HG03565 (cell line): ENCODE data around the gene SLC18A2.

Source experiments
- ATAC-seq: cut with Tn5 transposase; IDR thresholded peaks from one replicate; pipeline ENCODE4 v1.9.1; 2021; ENCODE audit warnings: mild to moderate bottlenecking, moderate library complexity; ENCODE audit not compliant: unreplicated experiment

SLC18A2 gene

DNA sequence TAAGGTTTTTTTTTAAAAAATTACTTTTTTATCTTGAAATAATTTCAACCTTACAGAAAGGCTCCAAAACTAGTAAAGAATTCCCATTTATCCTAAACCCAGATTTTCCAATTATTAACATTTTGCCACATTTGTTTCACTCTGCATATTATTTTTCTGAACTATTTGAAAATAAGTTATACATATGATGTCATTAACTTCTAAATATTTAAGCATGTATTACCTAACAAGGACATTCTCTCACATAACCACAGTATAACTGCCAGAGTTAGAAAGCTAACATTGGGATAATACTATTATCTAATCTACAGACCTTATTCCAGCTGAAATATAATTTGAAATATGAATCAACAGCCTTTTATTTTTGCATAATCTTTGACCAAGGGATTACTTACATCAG, 65.8 kb downstream of the SLC18A2 start:
- no peak for ATAC-seq

DNA sequence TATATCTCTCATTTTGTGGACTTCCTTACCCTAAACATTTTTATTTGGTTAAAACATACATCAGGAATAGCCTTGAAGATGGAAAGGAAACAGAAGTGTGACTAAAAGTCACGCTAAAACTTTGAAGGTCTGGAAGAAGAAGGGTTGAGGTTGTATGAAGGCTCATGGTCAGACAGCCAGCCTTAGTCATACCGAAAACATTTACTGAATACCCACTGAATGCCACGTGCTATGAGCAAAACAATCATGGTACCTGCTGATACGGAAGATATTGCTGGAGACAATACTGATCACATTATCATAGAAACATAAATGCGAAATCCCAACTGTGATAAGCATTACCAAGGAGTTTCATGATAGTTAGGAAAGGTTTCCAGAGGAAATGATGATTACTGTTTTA, 70.3 kb downstream of the SLC18A2 start:
- ATAC-seq: no peak

DNA sequence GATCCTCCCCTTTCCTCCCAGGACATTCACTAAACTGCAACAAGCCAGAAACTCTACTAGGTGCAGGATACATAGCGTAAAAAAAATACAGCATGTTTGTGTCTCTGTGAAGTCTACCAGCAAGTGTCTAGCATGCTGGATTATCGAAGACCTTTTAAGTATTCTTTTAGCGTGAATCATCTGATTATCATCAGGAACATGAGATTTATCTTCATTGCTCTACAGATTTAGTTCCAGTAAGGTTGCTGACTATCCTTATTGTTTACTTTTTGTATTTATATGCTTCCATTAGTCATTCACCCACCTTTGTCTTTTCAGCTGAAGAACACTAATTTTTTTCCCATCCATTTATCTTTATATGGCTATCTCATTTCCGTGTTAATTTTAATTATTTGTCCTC, 71.5 kb downstream of the SLC18A2 start:
- ATAC-seq: no peak

DNA sequence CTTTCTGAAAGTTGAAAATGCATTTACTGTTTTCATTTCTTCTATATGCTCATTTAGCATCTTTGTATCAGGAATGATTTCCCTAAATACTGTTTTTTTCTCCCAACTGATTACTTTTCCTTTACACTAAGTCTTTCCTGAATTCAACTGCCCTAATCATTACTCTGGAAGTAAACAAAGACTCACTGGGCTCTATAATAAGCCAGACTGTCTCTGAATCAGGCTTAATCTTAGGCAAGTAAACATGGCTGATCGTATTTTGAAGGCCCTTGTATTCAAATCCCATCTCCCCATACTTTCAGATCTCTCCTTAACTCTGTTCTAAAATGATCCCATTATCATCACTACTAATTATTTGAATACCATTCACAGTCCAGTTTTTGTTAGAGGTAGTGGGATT, 72.7 kb downstream of the SLC18A2 start:
- ATAC-seq: no peak

GRCh38 chr10:117316701-117317100, 75.8 kb downstream of the SLC18A2 start:
- ATAC-seq: no peak

DNA sequence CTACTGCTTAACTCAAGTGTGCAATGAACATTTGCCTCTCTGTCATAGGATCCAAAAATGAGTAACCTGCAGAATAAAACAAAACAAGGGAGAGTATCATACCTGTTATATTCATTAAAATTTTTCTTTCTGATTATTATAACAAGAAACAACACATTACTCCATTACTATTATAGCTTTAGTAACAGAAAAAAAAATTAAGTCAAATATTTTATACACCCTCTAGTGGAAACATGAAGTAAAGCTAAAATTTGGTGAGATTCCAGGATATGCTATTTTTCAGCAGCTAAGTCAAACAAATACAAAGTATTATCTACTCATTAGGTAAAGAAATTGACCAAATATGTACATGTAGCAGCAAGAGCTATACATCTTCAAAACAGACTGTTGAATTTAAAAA, 78.0 kb downstream of the SLC18A2 start:
- ATAC-seq: no peak

- no peak for ATAC-seq
Measured at GRCh38 chr10:117320050-117320665, 79.2 kb downstream of the SLC18A2 start.

DNA sequence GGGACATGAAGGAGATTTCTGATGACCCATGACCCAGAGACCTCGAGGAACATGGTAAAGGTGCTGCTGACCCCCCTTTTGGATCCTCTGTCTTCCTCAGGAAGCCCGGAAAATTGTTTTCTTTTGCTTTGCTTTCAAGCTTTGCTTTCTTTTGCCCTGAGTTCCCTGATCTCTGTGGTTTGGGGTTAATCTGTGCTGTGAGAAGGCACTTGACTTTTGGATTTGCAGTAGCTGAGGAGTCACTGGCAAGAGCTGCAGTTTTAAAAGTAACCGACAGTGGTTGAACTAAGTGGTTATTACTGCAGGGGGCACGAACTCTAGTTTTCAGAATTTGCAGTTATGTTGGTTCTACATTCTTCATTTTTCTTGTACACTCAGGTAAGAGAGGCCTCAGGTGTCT, 81.3 kb downstream of the SLC18A2 start:
- no peak for ATAC-seq

- ATAC-seq: no peak
Measured at GRCh38 chr10:117324367-117324766, 83.5 kb downstream of the SLC18A2 start.

- ATAC-seq: no peak
Measured at GRCh38 chr10:117327262-117327661, 86.3 kb downstream of the SLC18A2 start.
